ENCODE measurements around the gene PEAR1. TPM values are rescaled to one million over a fixed set of nuclear protein-coding genes. Genes with fewer than 3 reads are reported as not detected.

Gene PEAR1
- total RNA-seq, 2 experiments from 2014 or later = not detected

DNA sequence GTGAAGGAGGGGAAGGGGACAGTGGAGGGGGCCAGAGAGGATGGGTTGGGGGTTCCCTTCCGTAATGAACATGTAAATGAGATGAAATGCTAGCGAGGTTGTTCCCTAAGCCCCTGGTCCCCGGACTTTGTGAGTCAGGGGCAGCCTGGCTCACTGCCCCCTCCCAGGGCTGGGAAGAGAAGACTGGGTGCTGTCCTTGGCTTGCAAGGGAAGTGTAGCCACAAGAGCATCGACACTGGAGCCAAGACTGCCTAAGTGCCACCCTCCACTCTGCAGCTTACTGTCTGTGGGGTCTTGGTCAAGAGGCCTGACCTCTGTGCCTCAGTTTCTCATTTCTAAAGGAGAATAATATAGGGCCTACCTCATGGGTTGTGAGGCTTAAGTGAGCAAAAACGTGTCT lies 483 bp downstream of the PEAR1 start:
- Histone ChIP-seq H3K4me3 (ENCODE audit: low read depth, low read length, poor library complexity, severe bottlenecking) (no peak overlapping the region), H3K79me2 (ENCODE audit: insufficient read depth, low read depth, low read length) (no peaks in the 10 kb centered on the region), H3K9me3 (ENCODE audit: low read length) (no peaks in the 10 kb centered on the region), H4K20me1 (ENCODE audit: insufficient read depth, low read length) (no peaks in the 10 kb centered on the region), H3K4me2 (ENCODE audit: low read length) (no peak overlapping the region), H3K9me2 (ENCODE audit: insufficient read depth, low read length) (no peaks in the 10 kb centered on the region), H3K4me1 (ENCODE audit: insufficient read depth, low read length, poor library complexity, severe bottlenecking) (no peaks in the 10 kb centered on the region), H3K27ac (ENCODE audit: low read depth, low read length, poor library complexity, severe bottlenecking) (no peak overlapping the region), H3K36me3 (ENCODE audit: insufficient read depth, low read length) (no peaks in the 10 kb centered on the region), H2AFZ (ENCODE audit: low read length) (no peak overlapping the region)
- BruUV-seq (replicated peaks) = no TSS peak
- TF ChIP-seq, protein P1, sequence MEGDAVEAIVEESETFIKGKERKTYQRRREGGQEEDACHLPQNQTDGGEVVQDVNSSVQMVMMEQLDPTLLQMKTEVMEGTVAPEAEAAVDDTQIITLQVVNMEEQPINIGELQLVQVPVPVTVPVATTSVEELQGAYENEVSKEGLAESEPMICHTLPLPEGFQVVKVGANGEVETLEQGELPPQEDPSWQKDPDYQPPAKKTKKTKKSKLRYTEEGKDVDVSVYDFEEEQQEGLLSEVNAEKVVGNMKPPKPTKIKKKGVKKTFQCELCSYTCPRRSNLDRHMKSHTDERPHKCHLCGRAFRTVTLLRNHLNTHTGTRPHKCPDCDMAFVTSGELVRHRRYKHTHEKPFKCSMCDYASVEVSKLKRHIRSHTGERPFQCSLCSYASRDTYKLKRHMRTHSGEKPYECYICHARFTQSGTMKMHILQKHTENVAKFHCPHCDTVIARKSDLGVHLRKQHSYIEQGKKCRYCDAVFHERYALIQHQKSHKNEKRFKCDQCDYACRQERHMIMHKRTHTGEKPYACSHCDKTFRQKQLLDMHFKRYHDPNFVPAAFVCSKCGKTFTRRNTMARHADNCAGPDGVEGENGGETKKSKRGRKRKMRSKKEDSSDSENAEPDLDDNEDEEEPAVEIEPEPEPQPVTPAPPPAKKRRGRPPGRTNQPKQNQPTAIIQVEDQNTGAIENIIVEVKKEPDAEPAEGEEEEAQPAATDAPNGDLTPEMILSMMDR (conservative IDR thresholded peaks at IDR 0.05; ENCODE audit: low read length) = no peak
- no peak for TF ChIP-seq EZH2phosphoT487 (IDR thresholded peaks at IDR 0.05; ENCODE audit: borderline replicate concordance, low read depth, low read length)
- no peak for DNase-seq (ENCODE audit: low spot score)
- ChIA-PET CTCF (ENCODE audit: unreplicated experiment) (no interaction called here), POLR2A (no interaction called here)
- intact Hi-C loops (cut with micrococcal nuclease; ENCODE audit: unreplicated experiment) = no loop called here

DNA sequence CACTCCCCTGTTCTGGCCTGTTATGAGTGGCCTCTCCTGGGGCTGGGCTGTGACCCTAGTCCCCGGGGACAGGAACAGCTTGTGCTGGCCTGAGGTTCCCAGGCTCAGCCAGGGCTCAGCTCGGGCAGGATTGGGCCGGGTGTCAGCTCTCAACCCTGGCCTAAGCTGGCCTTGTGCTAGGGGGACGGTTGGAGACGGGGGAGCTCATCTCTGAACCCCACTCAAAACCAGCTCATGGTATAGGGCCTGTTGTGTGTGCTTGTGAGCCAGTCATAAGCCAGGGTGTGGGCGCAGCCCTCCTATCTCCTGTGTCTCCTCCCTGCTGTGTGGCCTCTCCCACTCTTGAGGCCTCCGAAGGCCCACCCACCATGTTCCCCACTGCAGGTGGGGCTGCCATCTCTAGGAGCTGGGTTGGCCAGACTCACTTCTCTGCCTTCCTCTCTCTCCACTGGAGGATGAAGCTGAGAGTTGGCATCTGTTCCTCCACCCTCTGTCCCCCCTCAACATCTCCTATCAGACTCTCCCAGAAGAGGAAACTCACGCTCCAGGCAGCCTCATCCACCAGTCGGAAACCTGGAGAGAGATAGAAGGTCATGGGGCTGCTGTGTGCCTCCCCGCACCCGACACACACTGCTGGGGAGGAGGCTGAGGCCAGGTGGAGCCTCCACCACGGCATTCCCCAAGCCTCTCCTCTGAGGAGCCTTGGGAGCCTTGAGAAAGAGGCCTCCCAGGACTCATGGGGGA lies 1.4 kb downstream of the PEAR1 start:
- Histone ChIP-seq H3K4me1 (ENCODE audit: insufficient read depth, low read length, poor library complexity, severe bottlenecking) (no peaks in the 10 kb centered on the region), H2AFZ (ENCODE audit: low read length) (no peak overlapping the region), H3K4me3 (ENCODE audit: low read depth, low read length, poor library complexity, severe bottlenecking) (no peak overlapping the region), H3K27ac (ENCODE audit: low read depth, low read length, poor library complexity, severe bottlenecking) (no peak overlapping the region), H3K9me2 (ENCODE audit: insufficient read depth, low read length) (no peaks in the 10 kb centered on the region), H4K20me1 (ENCODE audit: insufficient read depth, low read length) (no peaks in the 10 kb centered on the region), H3K79me2 (ENCODE audit: insufficient read depth, low read depth, low read length) (no peaks in the 10 kb centered on the region), H3K4me2 (ENCODE audit: low read length) (no peak overlapping the region), H3K9me3 (ENCODE audit: low read length) (no peaks in the 10 kb centered on the region), H3K36me3 (ENCODE audit: insufficient read depth, low read length) (no peaks in the 10 kb centered on the region)
- no peak for DNase-seq (ENCODE audit: low spot score)
- BruUV-seq (replicated peaks) = no TSS peak
- no peak for TF ChIP-seq EZH2phosphoT487 (IDR thresholded peaks at IDR 0.05; ENCODE audit: borderline replicate concordance, low read depth, low read length)
- TF ChIP-seq, protein P1 (conservative IDR thresholded peaks at IDR 0.05; ENCODE audit: low read length) = no peak
- CTCF ChIA-PET (ENCODE audit: unreplicated experiment) = no interaction called here
- intact Hi-C loops (cut with micrococcal nuclease; ENCODE audit: unreplicated experiment) = no loop called here
- POLR2A ChIA-PET = no interaction called here

DNA sequence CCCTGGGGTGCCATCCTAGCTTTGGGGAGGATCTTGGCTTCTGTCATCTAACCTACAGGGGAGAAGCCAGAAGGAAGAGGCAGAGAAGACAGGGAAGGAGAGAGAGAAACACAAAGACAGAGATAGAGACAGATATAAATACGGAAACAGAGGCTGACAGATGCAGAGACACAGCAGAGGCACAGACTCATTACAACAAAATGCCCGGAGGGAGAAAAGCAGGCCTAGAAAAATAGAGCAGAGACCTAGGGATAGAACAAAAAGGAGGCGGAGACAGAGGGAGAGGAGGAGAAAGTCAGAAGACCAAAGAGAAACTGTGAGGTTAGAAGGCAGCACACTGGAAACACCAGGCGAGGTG lies 1.9 kb downstream of the PEAR1 start:
- no peak overlapping the region for H2AFZ ChIP-seq (ENCODE audit: low read length)
- H4K20me1 ChIP-seq (ENCODE audit: insufficient read depth, low read length) = no peaks in the 10 kb centered on the region
- H3K4me2 ChIP-seq (ENCODE audit: low read length) = no peak overlapping the region
- H3K4me3 ChIP-seq (ENCODE audit: low read depth, low read length, poor library complexity, severe bottlenecking) = no peak overlapping the region
- intact Hi-C loops (cut with micrococcal nuclease; ENCODE audit: unreplicated experiment) = no loop called here
- no peak for DNase-seq (ENCODE audit: low spot score)
- POLR2A ChIA-PET = no interaction called here
- H3K36me3 ChIP-seq (ENCODE audit: insufficient read depth, low read length) = no peaks in the 10 kb centered on the region
- no peak overlapping the region for H3K27ac ChIP-seq (ENCODE audit: low read depth, low read length, poor library complexity, severe bottlenecking)
- no peaks in the 10 kb centered on the region for H3K79me2 ChIP-seq (ENCODE audit: insufficient read depth, low read depth, low read length)
- H3K9me2 ChIP-seq (ENCODE audit: insufficient read depth, low read length) = no peaks in the 10 kb centered on the region
- CTCF ChIA-PET (ENCODE audit: unreplicated experiment) = no interaction called here
- H3K4me1 ChIP-seq (ENCODE audit: insufficient read depth, low read length, poor library complexity, severe bottlenecking) = no peaks in the 10 kb centered on the region
- no peaks in the 10 kb centered on the region for H3K9me3 ChIP-seq (ENCODE audit: low read length)
- BruUV-seq (replicated peaks) = no TSS peak
- TF ChIP-seq, protein P1 (conservative IDR thresholded peaks at IDR 0.05; ENCODE audit: low read length) = no peak
- no peak for TF ChIP-seq EZH2phosphoT487 (IDR thresholded peaks at IDR 0.05; ENCODE audit: borderline replicate concordance, low read depth, low read length)
